ENCODE results near the gene MOBP.

MOBP gene

DNA sequence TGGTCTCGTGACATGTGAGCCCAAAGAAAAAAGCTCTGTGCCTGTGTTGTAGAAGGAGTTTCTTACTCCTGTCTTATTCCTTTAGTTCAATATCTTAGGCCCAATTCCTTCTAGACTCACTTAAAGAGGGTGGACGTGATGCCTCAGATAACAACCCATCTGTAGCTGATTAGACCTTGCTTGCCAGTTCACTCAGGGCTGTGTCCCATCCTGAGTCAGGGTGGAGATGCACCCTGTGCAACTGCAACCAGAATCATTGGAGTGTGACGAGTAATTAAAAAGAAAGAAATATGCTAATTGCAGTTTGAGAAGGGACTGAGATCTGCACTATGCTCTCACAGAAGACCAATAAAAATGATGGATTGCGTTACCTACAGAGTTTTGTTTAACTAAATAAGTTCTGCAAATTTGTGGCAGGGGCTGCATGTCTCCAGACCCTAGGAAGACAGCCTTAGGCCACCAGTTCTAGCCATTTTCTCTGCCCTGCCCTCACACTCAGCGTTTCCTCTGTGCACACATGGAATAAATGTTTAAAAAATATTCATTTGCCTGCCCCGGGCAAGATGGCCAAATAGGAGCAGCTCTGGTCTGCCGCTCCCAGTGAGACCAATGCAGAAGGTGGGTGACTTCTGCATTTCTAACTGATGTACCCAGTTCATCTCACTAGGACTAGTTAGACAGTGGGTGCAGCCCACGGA lies 83.0 kb downstream of the MOBP start:
- DNase-seq, result no peak
